ENCODE data around the gene SMCO2. TPM values are rescaled to one million over a fixed set of nuclear protein-coding genes. Genes with fewer than 3 reads are reported as not detected.
"Not testable (repeated sequence)": the region's sequence is repeated elsewhere in the genome, so short reads cannot be mapped to it uniquely, and the experiment has no call there.

Gene SMCO2
- total RNA-seq, 1 experiment from 2014 or later: 0.36 TPM

DNA sequence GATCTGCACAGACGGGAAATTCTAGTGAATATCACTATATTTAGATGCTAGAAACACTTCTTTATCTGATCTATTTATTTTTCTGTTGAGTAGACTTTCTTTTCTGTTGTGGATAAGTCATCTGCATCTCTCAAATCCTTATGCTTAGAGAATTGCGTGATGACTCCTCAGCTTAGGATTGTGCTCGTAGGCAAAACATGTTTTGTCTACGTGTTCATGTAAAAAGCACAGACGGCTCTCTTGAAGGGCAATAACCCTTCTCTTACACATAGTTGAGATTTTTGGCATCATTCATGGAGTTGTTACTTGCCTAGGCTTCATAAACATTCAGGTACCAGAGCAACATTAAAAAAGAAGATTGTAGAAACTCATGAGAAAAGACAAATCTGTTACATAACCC, 96.1 kb downstream of the SMCO2 start:
- intact Hi-C loops (cut with micrococcal nuclease; ENCODE audit: unreplicated experiment) (no loop called here), in situ Hi-C loops (cut with HindIII; ENCODE audit: low pct_unique_long_range_greater_than_20kb, low sequenced_read_pairs) (no loop called here)
- Histone ChIP-seq H3K27me3 (ENCODE audit: control insufficient read depth, insufficient read depth, low read length) (no peaks in the 10 kb centered on the region), H3K4me1 (ENCODE audit: control insufficient read depth, insufficient read depth, low read length) (peaks cover 57% of the 10 kb centered on the region), H3K27ac (ENCODE audit: low read length) (peak overlapping the region; percentile 40; the same call in 1 of the 2 replicates), H3K4me3 (ENCODE audit: low read depth in 2 of 2, low read length in 2 of 2) (no peak overlapping the region), H3K36me3 (ENCODE audit: control insufficient read depth, insufficient read depth, low read length) (no peaks in the 10 kb centered on the region), H3K9me3 (ENCODE audit: control insufficient read depth, insufficient read depth, low read depth, low read length) (no peaks in the 10 kb centered on the region)
- no peak for TF ChIP-seq POLR2AphosphoS5 (IDR thresholded peaks at IDR 0.05; ENCODE audit: low read depth, low read length)
- TF ChIP-seq, protein P1, sequence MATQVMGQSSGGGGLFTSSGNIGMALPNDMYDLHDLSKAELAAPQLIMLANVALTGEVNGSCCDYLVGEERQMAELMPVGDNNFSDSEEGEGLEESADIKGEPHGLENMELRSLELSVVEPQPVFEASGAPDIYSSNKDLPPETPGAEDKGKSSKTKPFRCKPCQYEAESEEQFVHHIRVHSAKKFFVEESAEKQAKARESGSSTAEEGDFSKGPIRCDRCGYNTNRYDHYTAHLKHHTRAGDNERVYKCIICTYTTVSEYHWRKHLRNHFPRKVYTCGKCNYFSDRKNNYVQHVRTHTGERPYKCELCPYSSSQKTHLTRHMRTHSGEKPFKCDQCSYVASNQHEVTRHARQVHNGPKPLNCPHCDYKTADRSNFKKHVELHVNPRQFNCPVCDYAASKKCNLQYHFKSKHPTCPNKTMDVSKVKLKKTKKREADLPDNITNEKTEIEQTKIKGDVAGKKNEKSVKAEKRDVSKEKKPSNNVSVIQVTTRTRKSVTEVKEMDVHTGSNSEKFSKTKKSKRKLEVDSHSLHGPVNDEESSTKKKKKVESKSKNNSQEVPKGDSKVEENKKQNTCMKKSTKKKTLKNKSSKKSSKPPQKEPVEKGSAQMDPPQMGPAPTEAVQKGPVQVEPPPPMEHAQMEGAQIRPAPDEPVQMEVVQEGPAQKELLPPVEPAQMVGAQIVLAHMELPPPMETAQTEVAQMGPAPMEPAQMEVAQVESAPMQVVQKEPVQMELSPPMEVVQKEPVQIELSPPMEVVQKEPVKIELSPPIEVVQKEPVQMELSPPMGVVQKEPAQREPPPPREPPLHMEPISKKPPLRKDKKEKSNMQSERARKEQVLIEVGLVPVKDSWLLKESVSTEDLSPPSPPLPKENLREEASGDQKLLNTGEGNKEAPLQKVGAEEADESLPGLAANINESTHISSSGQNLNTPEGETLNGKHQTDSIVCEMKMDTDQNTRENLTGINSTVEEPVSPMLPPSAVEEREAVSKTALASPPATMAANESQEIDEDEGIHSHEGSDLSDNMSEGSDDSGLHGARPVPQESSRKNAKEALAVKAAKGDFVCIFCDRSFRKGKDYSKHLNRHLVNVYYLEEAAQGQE (IDR thresholded peaks at IDR 0.05; ENCODE audit: insufficient read depth in 1 of 2, low read depth in 2 of 2, low read length in 1 of 2): no peak
- TF ChIP-seq TCF7L2 (IDR thresholded peaks at IDR 0.05; ENCODE audit: low read depth, low read length): no peak
- TF ChIP-seq, protein P2, sequence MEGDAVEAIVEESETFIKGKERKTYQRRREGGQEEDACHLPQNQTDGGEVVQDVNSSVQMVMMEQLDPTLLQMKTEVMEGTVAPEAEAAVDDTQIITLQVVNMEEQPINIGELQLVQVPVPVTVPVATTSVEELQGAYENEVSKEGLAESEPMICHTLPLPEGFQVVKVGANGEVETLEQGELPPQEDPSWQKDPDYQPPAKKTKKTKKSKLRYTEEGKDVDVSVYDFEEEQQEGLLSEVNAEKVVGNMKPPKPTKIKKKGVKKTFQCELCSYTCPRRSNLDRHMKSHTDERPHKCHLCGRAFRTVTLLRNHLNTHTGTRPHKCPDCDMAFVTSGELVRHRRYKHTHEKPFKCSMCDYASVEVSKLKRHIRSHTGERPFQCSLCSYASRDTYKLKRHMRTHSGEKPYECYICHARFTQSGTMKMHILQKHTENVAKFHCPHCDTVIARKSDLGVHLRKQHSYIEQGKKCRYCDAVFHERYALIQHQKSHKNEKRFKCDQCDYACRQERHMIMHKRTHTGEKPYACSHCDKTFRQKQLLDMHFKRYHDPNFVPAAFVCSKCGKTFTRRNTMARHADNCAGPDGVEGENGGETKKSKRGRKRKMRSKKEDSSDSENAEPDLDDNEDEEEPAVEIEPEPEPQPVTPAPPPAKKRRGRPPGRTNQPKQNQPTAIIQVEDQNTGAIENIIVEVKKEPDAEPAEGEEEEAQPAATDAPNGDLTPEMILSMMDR (IDR thresholded peaks at IDR 0.05): no peak
- no peak for TF ChIP-seq SIN3A (IDR thresholded peaks at IDR 0.05; ENCODE audit: borderline replicate concordance, insufficient read depth, low read depth, low read length)
- DNase-seq (ENCODE audit: low read depth, low spot score) (no peak), ATAC-seq (no peak)
- no TSS peak for BruUV-seq (replicated peaks)
- ChIA-PET POLR2A (no interaction called here), CTCF (no interaction called here)

DNA sequence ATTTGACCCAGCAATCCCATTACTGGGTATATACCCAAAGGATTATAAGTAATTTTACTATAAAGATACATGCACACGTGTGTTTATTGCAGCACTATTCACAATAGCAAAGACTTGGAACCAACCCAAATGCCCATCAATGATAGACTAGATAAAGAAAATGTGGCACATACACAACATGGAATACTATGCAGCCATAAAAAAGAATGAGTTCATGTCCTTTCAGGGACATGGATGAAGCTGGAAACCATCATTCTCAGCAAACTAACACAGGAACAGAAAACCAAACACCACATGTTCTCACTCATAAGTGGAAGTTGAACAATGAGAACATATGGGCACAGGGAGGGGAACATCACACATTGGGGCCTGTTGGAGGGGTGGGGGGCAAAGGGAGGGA, 98.3 kb downstream of the SMCO2 start:
- ATAC-seq; H3K27ac ChIP-seq (ENCODE audit: low read length); POLR2A ChIA-PET; intact Hi-C loops (cut with micrococcal nuclease; ENCODE audit: unreplicated experiment); H3K9me3 ChIP-seq (ENCODE audit: control insufficient read depth, insufficient read depth, low read depth, low read length); CTCF ChIA-PET; in situ Hi-C loops (cut with HindIII; ENCODE audit: low pct_unique_long_range_greater_than_20kb, low sequenced_read_pairs); H3K36me3 ChIP-seq (ENCODE audit: control insufficient read depth, insufficient read depth, low read length); H3K27me3 ChIP-seq (ENCODE audit: control insufficient read depth, insufficient read depth, low read length); BruUV-seq (replicated peaks); DNase-seq (ENCODE audit: low read depth, low spot score); H3K4me3 ChIP-seq (ENCODE audit: low read depth in 2 of 2, low read length in 2 of 2): not testable (repeated sequence)
- H3K4me1 ChIP-seq (ENCODE audit: control insufficient read depth, insufficient read depth, low read length): peaks cover 60% of the 10 kb centered on the region

DNA sequence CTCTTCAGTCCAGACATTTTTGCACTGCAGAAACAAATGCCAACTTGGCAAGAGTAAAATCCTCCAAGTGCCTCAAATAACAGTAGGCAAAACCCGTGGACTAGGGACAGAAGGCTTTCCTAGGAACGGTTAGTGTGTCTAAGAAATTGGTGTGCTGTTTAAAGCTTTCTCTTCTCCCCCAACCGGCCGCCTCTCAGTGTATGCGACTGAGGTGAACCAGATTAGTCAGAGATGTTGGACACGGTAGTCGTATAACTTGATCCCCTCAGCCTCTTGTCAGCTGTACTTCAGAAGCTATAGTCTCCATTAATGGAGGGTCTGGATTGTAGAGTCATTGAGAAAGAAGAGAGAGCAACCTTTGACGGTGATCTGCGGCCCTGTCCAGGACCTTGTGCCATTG, 99.1 kb downstream of the SMCO2 start:
- POLR2A ChIA-PET: interaction anchor here (0.6 kb wide), 1 partner anchor 16 kb away, joined by 3 read pairs; no protein-coding TSS in a partner anchor
- no peak for ATAC-seq
- TF ChIP-seq, protein P1 (IDR thresholded peaks at IDR 0.05; ENCODE audit: insufficient read depth in 1 of 2, low read depth in 2 of 2, low read length in 1 of 2): no peak
- TF ChIP-seq POLR2AphosphoS5 (IDR thresholded peaks at IDR 0.05; ENCODE audit: low read depth, low read length) (no peak), TCF7L2 (IDR thresholded peaks at IDR 0.05; ENCODE audit: low read depth, low read length) (no peak), SIN3A (IDR thresholded peaks at IDR 0.05; ENCODE audit: borderline replicate concordance, insufficient read depth, low read depth, low read length) (no peak)
- TF ChIP-seq, protein P2 (IDR thresholded peaks at IDR 0.05): no peak

More for the DNA sequence above, 99.1 kb downstream of the SMCO2 start:
- Histone ChIP-seq H3K27me3 (ENCODE audit: control insufficient read depth, insufficient read depth, low read length) (no peaks in the 10 kb centered on the region), H3K27ac (ENCODE audit: low read length) (peak overlapping the region; percentile 67), H3K4me1 (ENCODE audit: control insufficient read depth, insufficient read depth, low read length) (peaks cover 64% of the 10 kb centered on the region), H3K9me3 (ENCODE audit: control insufficient read depth, insufficient read depth, low read depth, low read length) (no peaks in the 10 kb centered on the region), H3K4me3 (ENCODE audit: low read depth in 2 of 2, low read length in 2 of 2) (no peak overlapping the region), H3K36me3 (ENCODE audit: control insufficient read depth, insufficient read depth, low read length) (no peaks in the 10 kb centered on the region)
- BruUV-seq (replicated peaks): no TSS peak
- intact Hi-C loops (cut with micrococcal nuclease; ENCODE audit: unreplicated experiment): no loop called here
- in situ Hi-C loops (cut with HindIII; ENCODE audit: low pct_unique_long_range_greater_than_20kb, low sequenced_read_pairs): no loop called here
- CTCF ChIA-PET: no interaction called here
- DNase-seq (ENCODE audit: low read depth, low spot score): no peak

Measured in Panc1 (cell line).